HepG2 (cell line): ENCODE measurements around the gene SETD5.

Experiments used
- BRF2 ChIP-seq: sonication (generic); formaldehyde crosslinking; IDR thresholded peaks from 2 replicates; pipeline ENCODE4 v1.8.1; 2022; ENCODE audit warnings: mild to moderate bottlenecking, missing genetic modification reagents
- ZNF672 ChIP-seq: sonication (generic); formaldehyde crosslinking; IDR thresholded peaks from 2 replicates; pipeline ENCODE4 v1.8.1; 2022; ENCODE audit warnings: missing genetic modification reagents

- no peak for TF ChIP-seq ZNF672 (CRISPR knock-in tag)
- no peak for TF ChIP-seq BRF2 (CRISPR knock-in tag)
Measured at GRCh38 chr3:9387322-9387655, 10.1 kb upstream of the SETD5 start.
